IMR-90 (cell line): ENCODE data around the gene TMTC2. TPM values are rescaled to one million over a fixed set of nuclear protein-coding genes. Genes with fewer than 3 reads are reported as not detected.

Experiments
- ATAC-seq: fragments of 200-7000 bp; cut with Tn5 transposase; 2 replicates; pipeline ENCODE4 v1.9.1; 2020; ENCODE audit warnings: low read depth, mild to moderate bottlenecking, moderate library complexity
- BruUV-seq: library from RNA; stranded (reverse); fragments of 400-500 nt; replicated peaks from 2 replicates; lab custom pipeline; 2021; lab: Mats Ljungman, UMichigan
- CTCF ChIA-PET: fragments of 300-600 bp; formaldehyde crosslinking; extraction: SDS; loops from one replicate; lab custom pipeline; 2021; ENCODE audit warnings: antibody characterized with exemption; lab: Yijun Ruan, JAX
- POLR2A ChIA-PET: fragments of 300-600 bp; sonication (Branson Sonifier 250); formaldehyde crosslinking; loops from one replicate; lab custom pipeline; 2022; ENCODE audit warnings: antibody characterized with exemption; ENCODE audit not compliant: unreplicated experiment; lab: Charles Lee
- DNase-seq: peaks from one replicate; pipeline ENCODE4 v3.0.0; 2013
- H2AFZ ChIP-seq: replicated peaks from 2 replicates; pipeline ENCODE3; 2013; ENCODE audit warnings: low read length, mild to moderate bottlenecking; ENCODE audit not compliant: poor library complexity
- H2AK5ac ChIP-seq: 2 replicates; pipeline ENCODE4 v1.6.1; 2013; ENCODE audit warnings: low read depth, low read length, inconsistent platforms
- H2AK9ac ChIP-seq: replicated peaks from 2 replicates; pipeline ENCODE3; 2013; ENCODE audit warnings: mild to moderate bottlenecking, low read depth, low read length, moderate library complexity; ENCODE audit not compliant: poor library complexity
- H2BK120ac ChIP-seq: 2 replicates; pipeline ENCODE4 v1.6.1; 2013; ENCODE audit warnings: low read depth, low read length, inconsistent platforms
- H2BK15ac ChIP-seq: 3 replicates; pipeline ENCODE4 v1.6.1; 2013; ENCODE audit warnings: low read depth, low read length, inconsistent platforms
- H2BK20ac ChIP-seq: 2 replicates; pipeline ENCODE4 v1.6.1; 2013; ENCODE audit warnings: low read depth, mild to moderate bottlenecking, inconsistent platforms, low read length, moderate library complexity
- H2BK5ac ChIP-seq: 2 replicates; pipeline ENCODE4 v1.6.1; 2013; ENCODE audit warnings: mild to moderate bottlenecking, low read depth, low read length, inconsistent platforms; ENCODE audit not compliant: poor library complexity, severe bottlenecking
- H3K14ac ChIP-seq: replicated peaks from 2 replicates; pipeline ENCODE4 v1.6.1; 2013; ENCODE audit warnings: low read depth, low read length, inconsistent platforms
- H3K18ac ChIP-seq: 2 replicates; pipeline ENCODE4 v1.6.1; 2013; ENCODE audit warnings: low read depth, low read length, control low read depth
- H3K23ac ChIP-seq: 2 replicates; pipeline ENCODE4 v1.6.1; 2013; ENCODE audit warnings: low read depth, low read length, inconsistent platforms
- H3K27ac ChIP-seq: 2 replicates; pipeline ENCODE4 v1.5.1; 2013; ENCODE audit warnings: mild to moderate bottlenecking, control low read depth, low read length; ENCODE audit not compliant: insufficient read depth
- H3K27me3 ChIP-seq: 2 replicates; pipeline ENCODE4 v1.6.1; 2013; ENCODE audit warnings: low read length; ENCODE audit not compliant: control insufficient read depth, insufficient read depth
- H3K36me3 ChIP-seq: 2 replicates; pipeline ENCODE4 v1.6.1; 2013; ENCODE audit warnings: low read length, mixed read lengths; ENCODE audit not compliant: control insufficient read depth, insufficient read depth
- H3K4ac ChIP-seq: 2 replicates; pipeline ENCODE4 v1.6.1; 2013; ENCODE audit warnings: low read depth, low read length, inconsistent platforms
- H3K4me1 ChIP-seq: 2 replicates; pipeline ENCODE4 v1.6.1; 2013; ENCODE audit warnings: low read length, mixed read lengths; ENCODE audit not compliant: control insufficient read depth, insufficient read depth
- H3K4me2 ChIP-seq: 2 replicates; pipeline ENCODE4 v1.6.1; 2013; ENCODE audit warnings: low read depth, mild to moderate bottlenecking, control low read depth, low read length, moderate library complexity
- H3K4me3 ChIP-seq: 2 replicates; pipeline ENCODE4 v1.5.1; 2013; ENCODE audit warnings: low read depth, mild to moderate bottlenecking, control low read depth, low read length, moderate library complexity; ENCODE audit not compliant: insufficient read depth
- H3K56ac ChIP-seq: 2 replicates; pipeline ENCODE4 v1.6.1; 2013; ENCODE audit warnings: low read length, inconsistent platforms; ENCODE audit not compliant: insufficient read depth; ENCODE audit errors: extremely low read depth
- H3K79me1 ChIP-seq, 2 experiments: 2 replicates each; pipeline ENCODE4 v1.6.1; 2013; ENCODE audit warnings: low read length in 2 of 2, inconsistent platforms in 1 of 2, low read depth in 1 of 2
- H3K9ac ChIP-seq: 2 replicates; pipeline ENCODE4 v1.6.1; 2013; ENCODE audit warnings: low read depth, low read length, control low read depth
- H3K9me1 ChIP-seq: 2 replicates; pipeline ENCODE4 v1.6.1; 2013; ENCODE audit warnings: low read length, inconsistent platforms; ENCODE audit not compliant: insufficient read depth
- H3K9me3 ChIP-seq: 2 replicates; pipeline ENCODE4 v1.6.1; 2013; ENCODE audit warnings: low read length; ENCODE audit not compliant: control insufficient read depth, insufficient read depth
- H4K20me1 ChIP-seq: 2 replicates; pipeline ENCODE4 v1.6.1; 2013; ENCODE audit warnings: low read length, inconsistent platforms; ENCODE audit not compliant: insufficient read depth
- H4K5ac ChIP-seq: 2 replicates; pipeline ENCODE4 v1.6.1; 2013; ENCODE audit warnings: mild to moderate bottlenecking, low read depth, low read length, control low read depth
- H4K8ac ChIP-seq, 2 experiments: 2 replicates each; pipeline ENCODE4 v1.6.1; 2013; ENCODE audit warnings: low read depth in 2 of 2, low read length in 2 of 2, control low read depth in 1 of 2, inconsistent platforms in 1 of 2
- H4K91ac ChIP-seq: 2 replicates; pipeline ENCODE4 v1.6.1; 2013; ENCODE audit warnings: low read depth, low read length, inconsistent platforms; ENCODE audit not compliant: insufficient read depth
- BHLHE40 ChIP-seq: fragments of 150-350 bp; IDR thresholded peaks from 2 replicates; pipeline ENCODE4 v1.6.1; 2016; ENCODE audit warnings: mild to moderate bottlenecking, low read depth, low read length
- MAFK ChIP-seq: IDR thresholded peaks from 2 replicates; pipeline ENCODE4 v1.6.1; 2012; ENCODE audit warnings: low read depth, low read length, improper control_type of control experiment
- RFX5 ChIP-seq: IDR thresholded peaks from 2 replicates; pipeline ENCODE4 v1.8.0; 2012; ENCODE audit warnings: low read depth, mild to moderate bottlenecking, low read length, moderate library complexity
- WGBS, 2 experiments: methylation state at CpG; one replicate each; pipeline versions ENCODE4 v1.1.5 to v1.1.7; 2013; ENCODE audit warnings: missing lambda C conversion rate in 2 of 2; ENCODE audit not compliant: insufficient read length in 1 of 2; ENCODE audit errors: extremely low coverage in 2 of 2; 5-methylcytosine and 5-hydroxymethylcytosine counted together
- dilution Hi-C: fragments of 300-500 bp; cut with HindIII; formaldehyde crosslinking; loops from one replicate; pipeline ENCODE4 v1.14.3; 2018; ENCODE audit warnings: low sequenced_read_pairs; ENCODE audit not compliant: unreplicated experiment
- in situ Hi-C: fragments of 300-500 bp; cut with MboI; formaldehyde crosslinking; loops from 3 replicates; pipeline ENCODE4 v1.14.3; 2019; ENCODE audit warnings: low sequenced_read_pairs, inconsistent platforms, mixed read lengths
- intact Hi-C: fragments of 100-400 bp; cut with micrococcal nuclease; formaldehyde crosslinking; loops from 2 replicates; pipeline ENCODE4 v1.10.0; 2022
- polyA plus RNA-seq, 3 experiments: library from polyadenylated mRNA; depleted of rRNA; stranded (reverse); fragments of >200 nt; gene quantifications; 2 replicates each; pipeline ENCODE4 v1.2.3, GENCODE V29; 2012; ENCODE audit warnings: low replicate concordance in 1 of 3
- total RNA-seq: library from RNA; depleted of rRNA; stranded (reverse); fragments of >200 nt; gene quantifications from 2 replicates; pipeline ENCODE4 v1.2.3, GENCODE V29; 2012

TMTC2 gene
- total and polyA plus RNA-seq, 2 of the 4 experiments (the other 2 are of a cell fraction), result 0.56 to 1.4 TPM

GRCh38 chr12:83097643-83098342 is 411.1 kb downstream of the TMTC2 start:
- Histone ChIP-seq H3K36me3 (no peaks in the 10 kb centered on the region), H2AFZ (no peak overlapping the region), H4K5ac (no peak overlapping the region), H2BK120ac (no peak overlapping the region), H4K8ac (no peak overlapping the region), H3K9me1 (no peaks in the 10 kb centered on the region), H4K91ac (no peak overlapping the region), H2BK5ac (no peak overlapping the region), H3K4ac (no peak overlapping the region), H3K56ac (no peak overlapping the region), H3K14ac (no peak overlapping the region), H3K27ac (no peak overlapping the region), H2BK20ac (no peak overlapping the region), H3K9ac (no peak overlapping the region), H3K4me1 (no peaks in the 10 kb centered on the region), H2BK15ac (no peak overlapping the region), H2AK9ac (no peak overlapping the region), H4K20me1 (no peaks in the 10 kb centered on the region), H3K18ac (no peak overlapping the region), H3K9me3 (no peaks in the 10 kb centered on the region; the same call in 1 of the 2 replicates), H3K27me3 (no peaks in the 10 kb centered on the region), H3K4me3 (no peak overlapping the region), H2AK5ac (no peak overlapping the region), H3K23ac (no peak overlapping the region), H3K4me2 (no peak overlapping the region), H3K79me1 (no peaks in the 10 kb centered on the region)
- ATAC-seq (no peak), DNase-seq (no peak)
- no TSS peak for BruUV-seq
- dilution Hi-C loops, result no loop called here
- WGBS, 2 experiments, result 93% methylated on average over 2 of the region's 5 CpGs; no CpG with 5 or more reads in 1 of the 2 experiments
- intact Hi-C loops, result no loop called here
- ChIA-PET POLR2A (no interaction called here), CTCF (no interaction called here)
- TF ChIP-seq MAFK, result no peak
- TF ChIP-seq BHLHE40, result no peak
- TF ChIP-seq RFX5, result no peak
- in situ Hi-C loops, result no loop called here
